ENCODE results near the gene KIF26B. TPM values are rescaled to one million over a fixed set of nuclear protein-coding genes. Genes with fewer than 3 reads are reported as not detected.
"Not testable (repeated sequence)": the region's sequence is repeated elsewhere in the genome, so short reads cannot be mapped to it uniquely, and the experiment has no call there.

The KIF26B gene
- total RNA-seq, 1 experiment from 2014 or later, result not detected

DNA sequence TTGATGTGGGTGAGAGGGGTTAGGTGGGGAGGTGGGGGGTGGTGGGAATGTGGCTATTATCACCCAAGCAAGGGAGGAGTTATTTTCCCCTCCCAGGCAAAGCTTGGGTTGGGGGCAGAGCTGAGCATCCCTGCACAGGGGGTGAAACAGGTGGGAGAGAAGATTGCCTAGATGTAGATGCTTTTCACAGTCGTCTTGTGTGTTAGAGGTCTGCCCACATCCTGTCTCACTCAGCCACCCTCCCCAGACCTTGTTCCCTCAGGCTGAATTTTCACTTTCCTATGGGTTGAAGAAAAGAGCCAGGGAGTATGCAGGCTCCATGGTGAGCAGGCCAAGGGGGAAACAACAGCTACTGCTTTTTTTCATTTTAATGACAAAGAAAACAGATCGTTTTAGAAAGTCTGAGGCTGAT lies 223.5 kb downstream of the KIF26B start:
- DNase-seq, result no peak

DNA sequence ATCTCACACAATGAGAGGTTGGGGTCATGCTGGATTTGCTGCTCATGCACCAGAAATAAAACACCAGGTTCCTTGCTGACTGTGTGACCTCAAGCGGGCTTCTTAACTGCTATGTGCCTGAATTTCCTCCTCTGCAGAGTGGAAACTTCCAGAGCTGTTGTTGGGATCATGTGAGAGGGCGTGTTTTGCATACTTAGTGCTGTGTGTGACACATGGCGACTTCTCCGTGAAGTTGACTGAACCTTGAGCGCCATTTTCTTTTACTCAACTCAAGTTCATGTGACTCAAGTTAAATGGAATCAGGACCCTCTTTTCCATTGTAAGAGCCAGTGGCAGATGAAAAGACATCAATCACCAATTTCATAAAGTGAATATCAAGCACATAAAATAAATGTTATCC lies 224.0 kb downstream of the KIF26B start:
- no peak for DNase-seq
- no peaks in the 10 kb centered on the region for H3K36me3 ChIP-seq
- no peaks in the 10 kb centered on the region for H3K27me3 ChIP-seq
- no peaks in the 10 kb centered on the region for H3K9me3 ChIP-seq
- H3K4me3 ChIP-seq, result no peak overlapping the region

More for the DNA sequence above, 223.5 kb downstream of the KIF26B start:
- Histone ChIP-seq H3K9me3 (no peaks in the 10 kb centered on the region), H3K4me3 (no peak overlapping the region), H3K27me3 (no peaks in the 10 kb centered on the region), H3K36me3 (no peaks in the 10 kb centered on the region)

DNA sequence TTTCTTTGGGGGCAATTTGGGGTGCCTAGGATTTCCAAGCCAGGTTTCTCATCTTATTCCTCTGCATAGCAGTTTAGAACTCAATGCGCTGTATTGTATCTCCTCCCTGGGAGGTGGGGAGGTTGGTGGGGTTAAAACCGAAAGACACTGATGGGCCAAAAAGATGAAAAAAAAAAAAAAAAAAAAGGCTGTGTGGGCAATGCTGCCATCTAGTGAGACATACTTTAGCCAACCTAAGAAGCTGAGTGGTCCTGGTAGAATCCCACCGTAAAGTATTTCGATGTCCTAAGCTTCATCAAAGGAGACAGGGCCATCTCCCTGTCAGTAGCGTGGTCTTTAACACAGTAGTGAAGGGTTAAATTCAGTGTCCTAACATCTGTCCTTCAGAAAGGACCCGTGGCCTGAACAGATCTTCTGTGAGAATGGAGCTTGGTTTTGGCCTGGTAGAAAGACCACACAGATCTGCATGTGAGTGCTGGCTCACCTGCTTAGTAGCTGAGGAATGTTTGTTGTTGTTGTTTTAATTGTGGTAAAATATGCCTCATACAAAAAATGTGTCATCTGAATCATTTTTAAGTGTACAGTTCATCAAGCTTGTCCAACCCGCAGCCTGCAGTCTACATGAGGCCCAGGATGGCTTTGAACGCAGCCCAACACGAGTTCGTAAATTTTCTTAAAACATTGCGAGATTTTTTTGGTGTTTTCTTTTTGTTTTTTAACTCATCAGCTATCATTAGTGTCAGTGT lies 226.2 kb downstream of the KIF26B start:
- Histone ChIP-seq H3K4me3 (no peak overlapping the region), H3K27me3 (no peaks in the 10 kb centered on the region), H3K9me3 (no peaks in the 10 kb centered on the region), H3K36me3 (no peaks in the 10 kb centered on the region)
- DNase-seq, result no peak

DNA sequence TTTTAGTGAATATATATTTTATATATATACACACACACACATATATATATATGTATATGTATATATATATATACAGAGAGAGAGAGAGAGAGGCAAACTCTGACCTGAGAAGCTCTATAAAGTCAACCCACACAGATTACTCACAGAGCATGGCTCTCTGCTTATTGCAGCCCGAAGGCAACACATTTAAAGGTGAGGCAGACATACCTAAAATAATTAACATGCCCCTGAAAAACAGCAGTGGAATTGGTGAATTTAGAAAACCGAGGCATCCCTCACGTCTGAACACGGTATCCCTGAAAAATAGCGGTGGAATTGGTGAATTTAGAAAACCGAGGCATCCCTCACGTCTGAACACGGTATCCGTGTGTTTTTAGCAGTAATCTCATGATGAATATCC lies 228.2 kb downstream of the KIF26B start:
- H3K36me3 ChIP-seq, result no peaks in the 10 kb centered on the region
- no peak for DNase-seq
- no peaks in the 10 kb centered on the region for H3K9me3 ChIP-seq
- no peak overlapping the region for H3K4me3 ChIP-seq
- H3K27me3 ChIP-seq, result no peaks in the 10 kb centered on the region

DNA sequence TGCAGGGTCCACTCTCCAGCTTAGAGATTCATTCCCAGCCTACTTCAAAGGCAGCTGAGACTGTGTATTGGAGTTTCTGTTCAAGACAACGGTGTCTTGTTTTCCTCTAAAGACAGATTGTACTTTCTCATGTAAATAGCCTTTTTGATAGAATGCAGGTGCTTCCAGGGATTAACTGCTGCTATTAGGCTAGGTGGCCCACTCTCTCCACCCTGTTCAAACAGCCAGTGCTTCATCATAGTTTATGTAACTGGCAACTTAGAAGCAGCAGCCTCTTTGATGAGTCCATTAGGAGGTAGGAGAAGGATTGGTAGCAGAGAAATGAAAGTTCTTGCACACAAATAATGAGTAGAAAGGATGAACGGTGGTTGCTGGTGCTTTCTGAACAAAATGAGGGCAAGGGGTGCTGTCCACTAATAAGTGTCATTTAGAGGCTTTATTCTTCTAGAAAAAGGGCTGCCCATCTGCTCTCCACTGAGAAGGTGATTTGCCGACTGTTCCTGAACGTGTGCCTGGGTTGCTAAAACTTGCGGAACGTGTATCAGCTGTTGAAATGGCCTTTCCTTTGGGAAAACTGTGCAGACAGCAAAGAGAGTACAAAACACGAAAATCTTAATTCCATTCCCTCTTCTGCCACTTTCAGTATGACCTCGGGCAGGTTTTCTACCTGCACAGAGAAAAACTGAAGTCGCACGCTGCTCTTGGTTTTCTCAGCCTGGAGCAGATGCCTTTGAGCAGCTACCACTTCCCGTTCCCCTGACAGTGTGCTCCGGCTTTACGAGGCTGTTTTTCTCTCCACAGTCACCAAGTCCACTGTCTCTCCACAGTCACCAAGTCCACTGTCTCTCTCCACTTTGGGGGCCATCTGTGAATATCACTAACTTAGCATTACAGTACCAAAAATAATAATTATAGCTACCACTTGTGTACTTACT lies 228.9 kb downstream of the KIF26B start:
- no peak for DNase-seq
- Histone ChIP-seq H3K36me3 (no peaks in the 10 kb centered on the region), H3K9me3 (no peaks in the 10 kb centered on the region), H3K4me3 (no peak overlapping the region), H3K27me3 (no peaks in the 10 kb centered on the region)

DNA sequence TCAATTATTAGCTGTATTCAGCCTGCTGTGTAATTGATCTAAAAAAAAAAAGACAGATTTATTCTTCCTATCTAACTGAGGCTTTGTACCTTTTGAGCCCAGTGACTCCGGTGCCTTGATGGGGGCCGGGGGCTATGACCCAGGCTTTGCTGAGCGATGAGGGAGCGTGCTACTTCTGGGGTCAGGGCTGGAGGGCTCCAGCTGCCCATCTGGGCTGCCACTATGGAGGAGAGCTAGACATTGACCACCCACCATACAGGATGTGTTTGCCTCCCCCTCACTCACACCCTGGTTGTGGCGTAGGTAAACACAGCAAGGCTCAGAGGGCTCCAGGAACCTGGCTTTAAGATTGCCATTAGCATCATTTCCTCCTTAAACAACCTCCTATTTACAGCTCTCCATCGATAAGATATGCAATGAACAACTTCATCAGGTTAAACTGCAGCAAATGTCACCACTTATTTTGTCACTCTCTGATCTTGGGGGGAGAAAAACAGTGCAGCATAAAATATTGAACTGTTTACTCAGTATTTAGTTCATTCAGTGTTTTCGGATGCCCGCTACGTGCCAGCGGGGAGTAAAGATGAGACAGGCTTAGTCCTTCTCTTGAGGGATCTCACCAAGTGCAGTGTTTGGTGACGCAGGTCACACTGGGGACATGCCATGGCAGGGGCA lies 231.6 kb downstream of the KIF26B start:
- no peak for DNase-seq
- no peak overlapping the region for H3K4me3 ChIP-seq
- no peaks in the 10 kb centered on the region for H3K36me3 ChIP-seq
- H3K9me3 ChIP-seq, result no peaks in the 10 kb centered on the region
- no peaks in the 10 kb centered on the region for H3K27me3 ChIP-seq

DNA sequence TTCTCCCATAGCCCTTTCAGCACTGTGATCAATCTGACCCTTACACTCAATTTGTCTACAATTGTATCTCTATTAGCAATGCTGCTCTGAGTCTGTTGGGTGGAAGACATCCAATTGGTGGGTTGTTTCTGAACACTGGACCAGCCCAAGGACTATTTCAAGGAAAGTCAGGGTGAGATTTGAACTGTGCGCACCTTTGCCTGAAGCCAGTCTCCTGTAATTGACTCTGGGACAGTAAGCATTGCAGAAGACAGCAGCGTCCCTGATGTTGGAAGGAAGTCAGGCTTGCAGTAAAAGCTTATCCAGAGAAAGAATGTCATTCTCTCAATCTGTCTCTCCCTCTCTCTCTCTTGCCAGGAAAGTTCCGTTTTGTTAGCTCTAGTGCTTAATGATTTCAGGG lies 233.9 kb downstream of the KIF26B start:
- no peak overlapping the region for H3K4me3 ChIP-seq
- DNase-seq, result no peak
- H3K36me3 ChIP-seq, result no peaks in the 10 kb centered on the region
- H3K27me3 ChIP-seq, result no peaks in the 10 kb centered on the region
- H3K9me3 ChIP-seq, result no peaks in the 10 kb centered on the region

DNA sequence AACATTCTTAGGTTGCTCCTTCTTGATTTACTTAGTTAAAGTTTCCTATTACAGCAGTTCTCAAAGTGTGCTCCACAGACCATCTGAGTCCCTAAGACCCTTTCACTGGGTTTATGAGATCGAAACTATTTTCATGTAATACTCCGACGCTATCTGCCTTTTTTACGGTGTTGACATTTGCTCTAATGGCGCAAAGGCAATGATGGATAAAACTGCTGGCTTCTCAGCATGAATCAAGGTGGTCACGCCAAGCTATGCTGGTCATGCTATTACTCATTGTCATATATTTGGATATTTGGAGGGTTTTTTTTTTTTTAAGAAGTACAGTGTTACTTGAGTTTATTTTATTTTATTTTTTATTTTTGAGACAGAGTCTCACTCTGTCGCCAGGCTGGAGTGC lies 235.1 kb downstream of the KIF26B start:
- H3K9me3 ChIP-seq, result no peaks in the 10 kb centered on the region
- no peaks in the 10 kb centered on the region for H3K27me3 ChIP-seq
- no peak overlapping the region for H3K4me3 ChIP-seq
- no peaks in the 10 kb centered on the region for H3K36me3 ChIP-seq
- DNase-seq, result no peak

DNA sequence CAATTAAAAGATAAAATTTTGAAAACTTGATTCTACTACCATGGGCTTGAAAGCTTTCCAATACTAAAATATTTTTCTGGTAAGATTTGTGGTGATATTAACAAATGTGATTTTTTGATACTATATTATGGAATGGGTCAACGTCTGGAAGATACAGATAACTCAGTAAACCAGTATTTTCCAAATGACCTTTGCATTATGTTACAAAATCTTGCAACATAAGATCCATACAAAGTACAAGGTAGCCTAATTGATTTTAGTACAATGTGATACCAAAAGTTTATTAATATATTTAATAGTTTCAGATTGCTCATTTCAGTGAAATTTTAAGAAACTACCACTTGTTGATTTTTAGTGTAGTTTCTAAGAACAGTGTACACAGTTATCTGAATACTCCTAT lies 236.2 kb downstream of the KIF26B start:
- Histone ChIP-seq H3K9me3 (no peaks in the 10 kb centered on the region), H3K27me3 (no peaks in the 10 kb centered on the region), H3K36me3 (no peaks in the 10 kb centered on the region), H3K4me3 (no peak overlapping the region)
- no peak for DNase-seq

DNA sequence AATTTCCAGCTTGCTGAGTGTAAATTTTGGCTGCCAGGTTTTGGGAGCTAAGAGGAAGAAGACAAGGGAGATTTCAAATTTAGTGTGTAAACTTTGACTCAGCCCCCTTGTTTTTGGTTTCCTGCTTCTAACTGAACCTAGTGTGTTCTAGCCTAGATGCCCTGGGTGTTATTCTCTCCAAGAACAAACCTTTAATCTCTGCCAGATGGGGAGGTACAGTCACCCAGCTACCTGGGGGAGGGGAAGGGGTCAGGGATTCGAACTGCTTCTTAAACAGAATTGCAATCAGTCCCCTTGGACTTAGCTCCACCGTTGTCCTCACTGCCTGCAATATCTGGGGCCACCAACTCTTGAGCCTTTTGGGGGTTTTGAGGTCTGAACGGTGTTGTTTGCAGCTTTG lies 238.9 kb downstream of the KIF26B start:
- DNase-seq, result no peak
- Histone ChIP-seq H3K9me3 (no peaks in the 10 kb centered on the region), H3K27me3 (no peaks in the 10 kb centered on the region), H3K36me3 (no peaks in the 10 kb centered on the region), H3K4me3 (no peak overlapping the region)

DNA sequence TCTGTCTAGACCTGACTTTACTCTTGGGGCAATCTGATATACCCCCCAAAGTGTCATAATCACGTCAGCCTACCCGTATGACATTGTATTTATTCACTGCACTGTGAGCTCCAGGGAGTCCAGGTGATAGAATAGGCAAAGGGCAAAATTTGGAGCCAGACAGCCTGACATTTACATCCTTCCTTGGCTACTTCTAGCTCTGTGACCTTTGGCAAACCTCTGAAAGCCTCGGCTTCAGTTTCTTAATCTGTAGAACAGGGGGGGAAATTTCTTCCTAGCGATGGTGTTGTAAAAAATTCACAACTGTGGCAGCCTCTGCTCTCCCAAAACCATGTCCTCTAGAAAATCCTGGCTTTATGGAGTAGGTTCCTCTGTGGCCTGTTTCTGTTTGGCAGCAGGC lies 240.9 kb downstream of the KIF26B start:
- no peaks in the 10 kb centered on the region for H3K9me3 ChIP-seq
- no peaks in the 10 kb centered on the region for H3K27me3 ChIP-seq
- no peak for DNase-seq
- no peak overlapping the region for H3K4me3 ChIP-seq
- no peaks in the 10 kb centered on the region for H3K36me3 ChIP-seq

DNA sequence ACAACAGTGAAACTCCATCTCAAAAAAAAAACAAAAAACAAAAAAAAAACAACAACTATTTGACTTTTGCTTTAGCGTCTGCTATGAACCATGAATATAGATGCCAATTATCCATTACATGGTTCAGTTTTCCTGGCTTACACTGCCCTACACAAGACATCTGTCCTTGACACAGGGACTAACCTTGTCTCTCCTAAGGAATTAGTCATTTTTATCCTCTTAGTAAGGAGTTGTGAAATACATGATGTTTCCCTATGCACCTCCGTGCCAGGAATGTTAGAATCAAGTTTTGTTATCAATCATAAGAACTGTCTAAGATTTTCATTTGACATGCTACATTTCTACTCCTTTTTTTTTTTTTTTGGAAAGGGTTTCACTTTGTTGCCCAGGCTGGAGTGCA lies 241.8 kb downstream of the KIF26B start:
- no peaks in the 10 kb centered on the region for H3K9me3 ChIP-seq
- DNase-seq, result no peak
- H3K4me3 ChIP-seq, result no peak overlapping the region
- no peaks in the 10 kb centered on the region for H3K36me3 ChIP-seq
- H3K27me3 ChIP-seq, result no peaks in the 10 kb centered on the region

DNA sequence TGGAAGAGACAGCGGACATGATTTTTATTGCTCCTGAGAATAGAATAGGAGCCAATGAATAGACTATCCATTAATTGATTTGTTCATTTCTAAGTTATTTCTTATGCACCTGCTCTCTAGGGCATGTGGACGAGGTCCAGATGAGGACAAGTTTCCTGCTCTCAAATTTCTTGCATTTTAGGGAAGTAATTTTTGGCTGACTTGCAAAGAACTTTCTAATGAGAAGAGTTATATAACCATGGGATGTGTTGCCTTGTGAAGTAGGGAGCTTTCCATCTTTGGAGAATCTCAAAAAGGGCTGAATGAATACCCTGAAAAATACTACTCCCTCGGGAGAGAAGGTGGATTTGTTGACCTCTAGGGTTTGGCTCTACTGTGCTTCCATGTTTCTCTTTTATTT lies 243.0 kb downstream of the KIF26B start:
- H3K27me3 ChIP-seq, result no peaks in the 10 kb centered on the region
- no peak for DNase-seq
- H3K36me3 ChIP-seq, result no peaks in the 10 kb centered on the region
- H3K4me3 ChIP-seq, result no peak overlapping the region
- no peaks in the 10 kb centered on the region for H3K9me3 ChIP-seq

DNA sequence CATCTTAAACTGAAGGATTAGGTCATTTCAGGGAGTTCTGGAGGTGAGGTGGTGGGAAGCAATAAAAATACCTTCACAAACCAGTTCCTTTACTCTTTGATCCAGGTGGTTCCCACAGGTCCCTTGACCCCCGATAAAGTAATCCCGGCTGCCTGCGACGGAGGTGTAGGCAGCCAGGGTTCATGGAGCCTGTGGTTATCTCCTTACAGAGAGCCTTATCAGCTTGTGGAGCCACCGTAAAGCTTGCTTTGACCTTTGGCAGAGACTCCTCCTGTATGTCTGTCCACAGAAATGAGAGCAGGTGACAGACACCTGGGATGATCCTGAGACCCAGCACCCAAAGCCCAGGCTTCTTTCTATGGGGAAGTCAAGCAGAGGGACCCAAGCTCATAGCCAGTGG lies 243.4 kb downstream of the KIF26B start:
- Histone ChIP-seq H3K27me3 (no peaks in the 10 kb centered on the region), H3K36me3 (no peaks in the 10 kb centered on the region), H3K4me3 (no peak overlapping the region), H3K9me3 (no peaks in the 10 kb centered on the region)
- DNase-seq, result no peak

DNA sequence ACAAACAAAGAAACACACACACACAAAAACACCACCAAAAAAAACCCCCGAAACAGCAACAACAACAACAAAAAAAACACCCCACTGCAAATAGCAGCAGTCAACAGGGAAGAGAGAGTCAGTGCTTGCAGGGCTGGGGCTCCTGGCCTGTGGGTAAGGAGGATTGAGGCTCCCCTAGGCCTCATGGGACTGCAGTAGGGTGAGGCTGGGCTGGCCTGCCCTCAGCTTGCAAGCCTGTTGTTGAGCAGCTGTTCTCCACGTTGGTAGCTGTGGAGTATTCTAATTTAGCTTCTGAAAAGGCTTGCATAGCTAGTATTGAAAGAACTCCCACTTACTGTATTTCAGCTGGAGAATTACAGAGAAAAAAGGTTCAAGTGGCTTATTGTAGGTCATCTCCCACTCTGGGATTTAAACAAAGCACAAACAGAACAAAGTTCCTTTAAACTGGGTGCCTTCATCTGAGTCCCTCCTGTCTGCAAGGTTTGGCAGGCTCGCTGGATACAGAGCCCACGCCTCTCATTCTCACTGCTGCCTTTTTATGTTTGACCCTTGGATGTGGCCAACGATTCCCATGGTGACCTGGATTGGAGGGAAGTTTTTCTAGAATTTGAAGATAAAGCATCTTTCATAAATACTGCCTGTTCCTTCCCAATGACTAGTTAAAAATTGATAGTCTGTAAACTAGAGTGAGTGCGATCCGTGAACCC lies 247.2 kb downstream of the KIF26B start:
- Histone ChIP-seq H3K36me3 (no peaks in the 10 kb centered on the region), H3K4me3 (no peak overlapping the region), H3K27me3 (no peaks in the 10 kb centered on the region), H3K9me3 (no peaks in the 10 kb centered on the region)
- DNase-seq, result no peak

DNA sequence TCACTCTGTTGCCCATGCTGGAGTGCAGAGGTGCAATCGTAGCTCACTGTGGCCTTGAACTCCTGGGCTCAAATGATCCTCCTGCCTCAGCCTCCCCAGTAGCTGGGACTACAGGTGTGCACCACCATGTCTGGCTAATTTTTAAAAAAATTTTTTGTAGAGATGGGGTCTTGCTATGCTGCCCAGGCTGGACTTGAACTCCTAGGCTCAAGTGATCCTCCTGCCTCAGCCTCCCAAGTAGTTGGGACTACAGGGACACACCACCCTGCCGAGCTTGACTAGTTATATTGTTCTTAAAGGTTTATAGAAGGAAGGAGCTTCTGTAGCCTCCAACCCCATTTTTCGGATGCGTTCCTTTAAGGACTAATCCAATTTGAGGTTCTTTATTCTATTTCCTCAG lies 248.2 kb downstream of the KIF26B start:
- not testable (repeated sequence) for DNase-seq, H3K27me3 ChIP-seq, H3K9me3 ChIP-seq, H3K4me3 ChIP-seq, H3K36me3 ChIP-seq

DNA sequence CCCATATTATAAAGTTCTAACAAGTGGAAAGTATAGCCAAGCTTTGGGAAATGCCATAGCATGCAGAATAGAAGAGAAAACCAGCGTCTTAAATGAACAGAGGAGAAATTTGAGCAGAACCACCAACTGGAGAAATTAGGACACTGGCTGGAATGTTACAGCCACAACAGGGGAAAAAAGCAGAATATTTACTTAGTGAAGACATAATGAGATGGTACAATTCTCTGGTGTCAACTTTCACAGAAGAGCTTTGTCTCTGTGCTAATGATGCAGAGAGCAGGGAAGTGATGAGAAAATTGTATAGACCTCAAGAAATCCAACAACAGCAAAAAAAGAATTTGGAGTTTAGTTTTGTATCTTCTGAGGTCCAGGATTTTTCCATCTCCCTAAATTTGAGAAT lies 249.7 kb downstream of the KIF26B start:
- H3K27me3 ChIP-seq, result no peaks in the 10 kb centered on the region
- DNase-seq, result no peak
- no peaks in the 10 kb centered on the region for H3K36me3 ChIP-seq
- no peak overlapping the region for H3K4me3 ChIP-seq
- H3K9me3 ChIP-seq, result no peaks in the 10 kb centered on the region
